OCI-LY7 (cell line): ENCODE results near the gene CDC20B. TPM values are rescaled to one million over a fixed set of nuclear protein-coding genes. Genes with fewer than 3 reads are reported as not detected.

ENCODE experiments used
- BruUV-seq: library from RNA; stranded (reverse); fragments of 400-500 nt; replicated peaks from 2 replicates; lab custom pipeline; 2021; lab: Mats Ljungman, UMichigan
- CTCF ChIA-PET: fragments of 300-600 bp; sonication (Branson Sonifier 250); formaldehyde crosslinking; loops from one replicate; lab custom pipeline; 2022; ENCODE audit warnings: antibody characterized with exemption; ENCODE audit not compliant: unreplicated experiment; lab: Charles Lee
- POLR2A ChIA-PET: fragments of 300-600 bp; sonication (Branson Sonifier 250); formaldehyde crosslinking; loops from one replicate; lab custom pipeline; 2022; ENCODE audit warnings: antibody characterized with exemption; lab: Charles Lee
- DNase-seq: peaks from one replicate; pipeline ENCODE4 v3.0.0-alpha.2; 2015; ENCODE audit warnings: low spot score
- H2AFZ ChIP-seq: fragments of 200-600 bp; sonication (generic), shearing (Covaris generic); 2 replicates; pipeline ENCODE4 v1.6.1; 2014; ENCODE audit warnings: mild to moderate bottlenecking, antibody characterized with exemption, low read length, moderate library complexity
- H3K27ac ChIP-seq: fragments of 200-600 bp; sonication (generic); 2 replicates; pipeline ENCODE4 v1.5.1; 2014; ENCODE audit warnings: mixed run types, low read depth, mild to moderate bottlenecking, moderate library complexity, low read length, inconsistent platforms; ENCODE audit not compliant: poor library complexity, severe bottlenecking
- H3K36me3 ChIP-seq: fragments of 200-600 bp; sonication (generic); 2 replicates; pipeline ENCODE4 v1.6.1; 2014; ENCODE audit warnings: mild to moderate bottlenecking, antibody characterized with exemption, low read length, moderate library complexity, mixed read lengths; ENCODE audit not compliant: insufficient read depth
- H3K4me1 ChIP-seq: fragments of 200-600 bp; sonication (generic); 2 replicates; pipeline ENCODE4 v1.5.1; 2014; ENCODE audit warnings: mild to moderate bottlenecking, low read length; ENCODE audit not compliant: insufficient read depth, poor library complexity, severe bottlenecking
- H3K4me2 ChIP-seq: fragments of 200-600 bp; sonication (generic); 2 replicates; pipeline ENCODE4 v1.6.1; 2014; ENCODE audit warnings: mild to moderate bottlenecking, low read length
- H3K4me3 ChIP-seq: fragments of 200-600 bp; sonication (generic); 2 replicates; pipeline ENCODE4 v1.5.1; 2014; ENCODE audit warnings: mild to moderate bottlenecking, low read depth, low read length; ENCODE audit not compliant: poor library complexity, severe bottlenecking
- H3K79me2 ChIP-seq: fragments of 200-600 bp; sonication (generic); 2 replicates; pipeline ENCODE4 v1.6.1; 2016; ENCODE audit warnings: low read depth, mild to moderate bottlenecking, low read length, moderate library complexity, mixed read lengths; ENCODE audit not compliant: insufficient read depth
- H3K9me2 ChIP-seq: fragments of 200-600 bp; sonication (generic); 2 replicates; pipeline ENCODE4 v1.6.1; 2016; ENCODE audit warnings: mild to moderate bottlenecking, low read length, mixed read lengths; ENCODE audit not compliant: insufficient read depth
- H3K9me3 ChIP-seq: fragments of 200-600 bp; sonication (generic); 2 replicates; pipeline ENCODE4 v1.6.1; 2014; ENCODE audit warnings: mild to moderate bottlenecking, mixed run types, low read length, mixed read lengths
- H4K20me1 ChIP-seq: fragments of 200-600 bp; sonication (generic); 2 replicates; pipeline ENCODE4 v1.6.1; 2014; ENCODE audit warnings: mild to moderate bottlenecking, antibody characterized with exemption, low read length, moderate library complexity, mixed read lengths; ENCODE audit not compliant: insufficient read depth
- EZH2phosphoT487 ChIP-seq: fragments of 200-600 bp; sonication (generic); IDR thresholded peaks from 2 replicates; pipeline ENCODE4 v1.6.1; 2018; ENCODE audit warnings: low read depth, borderline replicate concordance, mild to moderate bottlenecking, mixed run types, antibody characterized with exemption, low read length, moderate library complexity, mixed read lengths
- intact Hi-C: fragments of 100-400 bp; cut with micrococcal nuclease; formaldehyde crosslinking; loops from one replicate; pipeline ENCODE4 v1.10.0; 2022; ENCODE audit not compliant: unreplicated experiment
- total RNA-seq, 2 experiments: library from RNA; depleted of rRNA in 1 of 2; stranded (reverse); fragments of >200 nt in 1 of 2; shearing (Covaris generic) in 1 of 2; gene quantifications; 2 replicates each; pipeline ENCODE4 v1.2.3, GENCODE V29; 2014 to 2022
- TF ChIP-seq, protein P1 (sequence below): fragments of 200-600 bp; sonication (generic); conservative IDR thresholded peaks from 2 replicates; pipeline ENCODE4 v1.5.1; 2014; ENCODE audit warnings: mild to moderate bottlenecking, antibody characterized with exemption, low read length, moderate library complexity, mixed read lengths

The CDC20B gene
- total RNA-seq, 2 experiments from 2014 or later: not detected

DNA sequence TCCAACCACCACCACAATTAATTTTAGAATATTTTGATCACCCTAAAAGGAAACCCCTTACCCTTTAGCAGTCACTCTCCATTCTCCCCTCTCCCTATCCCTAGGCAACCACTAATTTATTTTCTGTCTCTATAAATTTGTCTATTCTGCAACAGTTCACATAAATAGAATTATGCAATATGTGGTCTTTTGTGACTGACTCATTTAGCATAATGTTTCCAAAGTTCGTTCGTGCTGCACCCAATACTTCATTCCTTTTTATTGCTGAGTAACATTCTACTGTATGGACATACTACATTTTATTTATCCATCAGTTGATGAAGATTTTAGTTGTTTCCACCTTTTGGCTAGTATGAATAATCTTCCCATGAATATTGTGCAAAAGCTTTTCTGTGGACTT is 18.2 kb upstream of the CDC20B start:
- no peak overlapping the region for H3K4me2 ChIP-seq
- no TSS peak for BruUV-seq
- CTCF ChIA-PET: no interaction called here
- TF ChIP-seq EZH2phosphoT487: no peak
- TF ChIP-seq, protein P1, sequence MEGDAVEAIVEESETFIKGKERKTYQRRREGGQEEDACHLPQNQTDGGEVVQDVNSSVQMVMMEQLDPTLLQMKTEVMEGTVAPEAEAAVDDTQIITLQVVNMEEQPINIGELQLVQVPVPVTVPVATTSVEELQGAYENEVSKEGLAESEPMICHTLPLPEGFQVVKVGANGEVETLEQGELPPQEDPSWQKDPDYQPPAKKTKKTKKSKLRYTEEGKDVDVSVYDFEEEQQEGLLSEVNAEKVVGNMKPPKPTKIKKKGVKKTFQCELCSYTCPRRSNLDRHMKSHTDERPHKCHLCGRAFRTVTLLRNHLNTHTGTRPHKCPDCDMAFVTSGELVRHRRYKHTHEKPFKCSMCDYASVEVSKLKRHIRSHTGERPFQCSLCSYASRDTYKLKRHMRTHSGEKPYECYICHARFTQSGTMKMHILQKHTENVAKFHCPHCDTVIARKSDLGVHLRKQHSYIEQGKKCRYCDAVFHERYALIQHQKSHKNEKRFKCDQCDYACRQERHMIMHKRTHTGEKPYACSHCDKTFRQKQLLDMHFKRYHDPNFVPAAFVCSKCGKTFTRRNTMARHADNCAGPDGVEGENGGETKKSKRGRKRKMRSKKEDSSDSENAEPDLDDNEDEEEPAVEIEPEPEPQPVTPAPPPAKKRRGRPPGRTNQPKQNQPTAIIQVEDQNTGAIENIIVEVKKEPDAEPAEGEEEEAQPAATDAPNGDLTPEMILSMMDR: no peak
- POLR2A ChIA-PET: no interaction called here
- H3K4me3 ChIP-seq: no peak overlapping the region
- H3K9me2 ChIP-seq: no peaks in the 10 kb centered on the region
- no peaks in the 10 kb centered on the region for H3K4me1 ChIP-seq
- no peak overlapping the region for H2AFZ ChIP-seq
- H3K27ac ChIP-seq: no peak overlapping the region
- H3K9me3 ChIP-seq: no peaks in the 10 kb centered on the region
- no peaks in the 10 kb centered on the region for H4K20me1 ChIP-seq
- intact Hi-C loops: no loop called here
- H3K36me3 ChIP-seq: no peaks in the 10 kb centered on the region
- no peak for DNase-seq
- H3K79me2 ChIP-seq: no peaks in the 10 kb centered on the region

DNA sequence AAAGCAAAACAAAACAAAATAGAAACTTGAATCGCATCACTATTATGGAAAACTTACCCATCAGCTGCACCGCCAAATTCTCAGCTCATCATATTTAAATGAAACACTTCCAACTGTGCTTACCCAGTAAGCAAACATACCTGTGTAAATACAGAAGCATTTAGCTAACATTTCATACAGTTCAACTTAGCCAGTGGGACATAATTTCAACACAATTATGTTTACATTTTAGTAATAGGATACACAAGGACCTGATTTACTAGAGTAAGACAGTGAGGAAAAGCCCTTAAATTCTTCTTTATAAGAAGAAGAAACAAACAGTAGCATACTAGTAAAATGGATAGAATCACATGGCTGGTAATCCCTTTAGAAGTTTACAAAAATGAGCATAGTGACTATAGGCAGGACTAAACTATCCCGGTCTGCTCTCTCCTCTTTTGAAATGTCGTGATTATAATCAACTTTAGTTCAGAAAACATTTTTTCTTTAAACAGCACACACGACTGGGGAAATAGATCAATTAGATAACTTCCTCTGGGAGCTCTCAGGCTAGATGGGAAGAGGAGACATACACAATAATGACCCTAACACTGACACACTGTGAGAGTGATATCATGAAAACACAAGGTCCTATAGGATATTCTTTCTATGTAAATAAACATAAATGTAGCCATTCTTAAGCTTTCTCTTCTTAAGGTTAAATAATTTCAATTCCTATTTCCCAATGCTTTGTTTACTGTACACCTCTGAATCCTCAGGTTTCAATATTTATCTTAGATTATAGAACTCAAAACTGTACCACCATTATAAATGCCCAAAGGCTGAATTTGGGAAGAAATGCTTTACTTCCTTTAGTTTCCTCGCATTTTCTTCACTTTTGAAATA is 15.9 kb upstream of the CDC20B start:
- no peaks in the 10 kb centered on the region for H4K20me1 ChIP-seq
- intact Hi-C loops: no loop called here
- no peaks in the 10 kb centered on the region for H3K4me1 ChIP-seq
- no TSS peak for BruUV-seq
- TF ChIP-seq EZH2phosphoT487: no peak
- TF ChIP-seq, protein P1: no peak
- H3K4me3 ChIP-seq: no peak overlapping the region
- no peak overlapping the region for H3K4me2 ChIP-seq
- H3K36me3 ChIP-seq: no peaks in the 10 kb centered on the region
- POLR2A ChIA-PET: interaction anchor here (0.6 to 1.2 kb wide), 2 partner anchors 11 to 21 kb away, joined by 4 read pairs; no protein-coding TSS in a partner anchor
- no peak overlapping the region for H2AFZ ChIP-seq
- CTCF ChIA-PET: no interaction called here
- H3K27ac ChIP-seq: no peak overlapping the region
- no peaks in the 10 kb centered on the region for H3K79me2 ChIP-seq
- no peak for DNase-seq
- H3K9me3 ChIP-seq: no peaks in the 10 kb centered on the region
- no peaks in the 10 kb centered on the region for H3K9me2 ChIP-seq

DNA sequence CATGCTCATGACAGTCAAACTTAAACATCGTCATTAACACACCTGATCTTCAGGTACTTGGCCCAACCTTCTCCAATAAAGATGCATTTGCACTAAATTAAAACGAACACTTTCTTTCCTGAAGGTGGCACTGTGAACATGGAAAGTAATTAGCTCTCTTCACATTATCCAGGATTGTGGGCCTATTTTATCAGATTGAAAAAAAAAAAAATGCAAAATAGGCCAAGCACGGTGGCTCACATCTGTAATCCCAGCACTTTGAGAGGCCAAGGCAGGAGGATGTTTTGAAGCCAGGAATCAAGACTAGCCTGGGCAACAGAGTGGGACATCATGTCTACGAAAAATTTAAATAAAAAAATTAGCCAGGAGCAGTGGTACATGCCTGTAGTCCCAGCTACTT is 14.4 kb upstream of the CDC20B start:
- H3K4me2 ChIP-seq: no peak overlapping the region
- no peak overlapping the region for H2AFZ ChIP-seq
- CTCF ChIA-PET: no interaction called here
- BruUV-seq: no TSS peak
- POLR2A ChIA-PET: interaction anchor here (0.5 to 1.2 kb wide), 4 partner anchors 14 to 518 kb away, joined by 3 to 5 read pairs (median 4); no protein-coding TSS in a partner anchor
- H3K27ac ChIP-seq: no peak overlapping the region
- intact Hi-C loops: no loop called here
- H3K4me3 ChIP-seq: no peak overlapping the region
- no peaks in the 10 kb centered on the region for H3K4me1 ChIP-seq
- H3K36me3 ChIP-seq: no peaks in the 10 kb centered on the region
- H3K79me2 ChIP-seq: no peaks in the 10 kb centered on the region
- DNase-seq: peak; percentile 13
- H3K9me2 ChIP-seq: no peaks in the 10 kb centered on the region
- no peaks in the 10 kb centered on the region for H3K9me3 ChIP-seq
- no peaks in the 10 kb centered on the region for H4K20me1 ChIP-seq
- no peak for TF ChIP-seq EZH2phosphoT487
- TF ChIP-seq, protein P1: peak; percentile 63
